SKM-1 (cell line): ENCODE results near the gene ZNF561.
A peak's percentile ranks its signal among the peaks of the same experiment; 100 is the strongest.
"Not testable (repeated sequence)": the region's sequence is repeated elsewhere in the genome, so short reads cannot be mapped to it uniquely, and the experiment has no call there.

Experiments used
- DNase-seq: peaks from one replicate; lab custom pipeline; 2025; ENCODE audit not compliant: unreplicated experiment; lab: John Stamatoyannopoulos, UW

The ZNF561 gene

GRCh38 chr19:9621156-9622037 lies at the start of gene ZNF561:
ZNF561 (minus strand) TSS chr19:9621232; CDS start chr19:9619456, 1,776 bp downstream.
- peak; percentile 71 for DNase-seq

- no peak for DNase-seq
These were observed 47.5 kb upstream of the ZNF561 start for GRCh38 chr19:9668544-9668943.

DNA sequence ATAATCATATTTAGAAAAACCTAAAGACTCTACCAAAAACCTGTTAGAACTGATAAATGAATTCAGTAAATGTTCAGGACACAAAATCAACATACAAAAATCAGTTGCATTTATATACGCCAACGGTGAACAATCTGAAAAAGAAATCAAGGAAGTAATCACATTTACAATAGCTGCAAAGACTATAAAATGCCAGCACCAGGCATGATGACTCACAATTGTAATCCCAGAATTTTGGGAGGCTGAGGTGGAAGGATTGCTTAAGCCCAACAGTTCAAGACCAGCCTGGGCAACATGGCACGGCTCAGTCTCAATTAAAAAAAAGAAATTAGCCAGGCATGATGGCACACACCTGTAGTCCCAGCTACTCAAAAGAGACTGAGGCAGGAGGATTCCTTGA lies 46.9 kb upstream of the ZNF561 start:
- no peak for DNase-seq

DNA sequence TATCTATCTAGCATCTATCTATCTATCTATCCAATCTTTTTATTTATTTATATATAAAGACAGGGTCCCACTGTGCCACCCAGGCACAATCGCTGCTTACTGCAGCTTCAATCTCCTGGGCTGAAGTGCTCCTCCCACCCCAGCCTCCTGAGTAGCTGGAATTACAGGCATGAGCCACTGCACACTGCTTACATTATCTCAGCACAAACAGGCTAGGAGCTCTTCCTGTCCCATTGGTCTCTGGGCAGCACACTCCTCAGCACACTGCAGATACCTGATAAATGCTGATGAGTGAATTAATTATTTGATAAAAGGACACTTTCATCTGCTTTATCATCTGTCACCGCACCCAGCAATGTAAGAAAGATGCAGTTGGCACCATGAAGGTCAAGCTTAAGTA lies 37.7 kb upstream of the ZNF561 start:
- no peak for DNase-seq

- not testable (repeated sequence) for DNase-seq
These were observed 32.1 kb upstream of the ZNF561 start for GRCh38 chr19:9653066-9653555.

DNA sequence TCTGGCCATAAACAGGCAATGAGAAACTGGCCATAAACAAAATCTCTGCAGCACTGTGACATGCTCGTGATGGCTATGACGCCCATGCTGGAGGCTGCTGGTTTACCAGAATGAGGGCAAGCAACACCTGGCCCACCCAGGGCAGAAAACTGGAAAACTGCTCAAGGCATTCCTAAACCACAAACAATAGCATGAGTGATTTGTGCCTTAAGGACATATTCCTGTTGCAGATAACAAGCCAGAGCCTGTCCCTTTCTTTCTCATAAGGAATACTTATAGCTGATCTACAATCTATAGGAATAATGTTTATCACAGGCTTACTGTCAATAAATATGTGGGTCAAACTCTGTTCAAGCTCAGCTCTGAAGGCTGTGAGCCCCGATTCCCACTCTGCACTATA lies 30.4 kb upstream of the ZNF561 start:
- not testable (repeated sequence) for DNase-seq

DNA sequence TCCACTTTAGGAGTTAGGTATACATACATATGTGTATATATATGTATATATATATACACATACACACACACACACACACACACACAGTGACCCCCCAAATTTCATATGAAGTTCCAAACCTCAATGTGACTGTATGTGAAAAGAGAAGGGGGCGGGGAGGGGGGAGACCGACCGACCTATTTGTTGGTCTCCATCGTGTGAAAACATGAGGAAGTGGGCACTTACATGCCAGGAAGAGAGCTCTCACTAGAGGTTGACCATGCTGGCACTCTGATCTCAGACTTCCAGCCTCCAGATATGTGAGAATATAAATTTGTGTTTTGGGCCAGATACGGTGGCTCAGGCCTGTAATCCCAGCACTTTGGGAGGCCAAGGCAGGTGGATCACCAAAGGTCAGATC lies 29.3 kb upstream of the ZNF561 start:
- DNase-seq: no peak

GRCh38 chr19:9645472-9645871 lies 24.4 kb upstream of the ZNF561 start:
- DNase-seq: no peak

DNA sequence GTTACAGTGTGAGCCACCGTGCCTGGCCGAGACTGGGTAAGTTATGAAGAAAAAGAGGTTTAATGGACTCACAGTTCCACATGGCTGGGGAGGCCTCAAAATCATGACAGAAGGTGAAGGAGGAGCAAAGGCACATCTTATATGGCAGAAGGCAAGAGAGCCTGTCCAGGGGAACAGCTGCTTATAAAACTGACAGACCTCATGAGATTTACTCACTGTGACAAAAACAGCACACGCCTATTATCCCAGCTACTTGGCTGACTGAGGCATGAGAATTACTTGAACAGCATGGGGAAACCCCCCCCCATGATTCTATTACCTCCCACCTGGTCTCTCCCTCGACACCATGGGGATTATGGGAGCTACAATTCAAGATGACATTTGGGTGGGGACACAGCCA lies 23.4 kb upstream of the ZNF561 start:
- no peak for DNase-seq

GRCh38 chr19:9641810-9642209 lies 20.8 kb upstream of the ZNF561 start:
- DNase-seq: no peak

DNA sequence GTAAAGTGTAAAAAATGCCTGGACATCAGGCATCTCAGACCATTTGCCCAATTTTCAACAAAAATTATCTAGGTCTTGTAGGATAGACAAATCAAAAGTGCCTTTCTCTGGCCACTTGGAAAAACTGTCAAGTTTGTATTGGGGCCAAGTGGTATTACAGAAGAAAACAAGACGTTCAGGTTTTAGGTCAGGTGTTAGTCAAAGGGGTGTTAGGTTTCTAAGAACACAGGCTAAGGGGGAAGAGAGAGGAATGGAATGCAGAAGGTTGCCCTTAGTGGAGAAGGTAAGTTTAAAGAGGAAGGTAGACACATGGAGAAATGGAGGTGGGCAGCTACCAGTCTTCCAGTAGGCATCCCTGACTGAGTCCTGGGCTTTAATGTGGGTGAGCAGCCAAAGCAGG lies 19.9 kb upstream of the ZNF561 start:
- no peak for DNase-seq

GRCh38 chr19:9636018-9636417 lies 15.0 kb upstream of the ZNF561 start:
- no peak for DNase-seq

DNA sequence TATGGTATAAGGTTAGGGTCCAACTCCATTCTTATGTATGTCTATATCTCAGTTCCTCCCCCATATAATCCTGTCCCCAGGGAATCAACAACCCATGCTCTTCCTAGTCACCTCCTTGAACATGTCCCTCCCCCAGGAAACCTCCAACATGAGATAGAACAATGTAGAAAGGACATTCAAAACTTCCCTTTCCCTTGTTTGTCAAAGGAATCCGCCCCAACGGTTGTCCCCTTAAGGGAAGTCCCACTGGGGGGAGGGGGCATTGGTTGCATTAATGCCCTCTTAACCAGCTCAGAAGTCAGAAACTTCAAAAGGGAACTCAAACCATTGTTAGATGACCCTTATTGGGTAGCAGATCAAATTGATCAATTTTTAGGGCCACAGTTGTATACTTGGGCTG lies 6.8 kb upstream of the ZNF561 start:
- DNase-seq: no peak

- no peak for DNase-seq
These were observed 1.5 kb upstream of the ZNF561 start for GRCh38 chr19:9622531-9622930.

DNA sequence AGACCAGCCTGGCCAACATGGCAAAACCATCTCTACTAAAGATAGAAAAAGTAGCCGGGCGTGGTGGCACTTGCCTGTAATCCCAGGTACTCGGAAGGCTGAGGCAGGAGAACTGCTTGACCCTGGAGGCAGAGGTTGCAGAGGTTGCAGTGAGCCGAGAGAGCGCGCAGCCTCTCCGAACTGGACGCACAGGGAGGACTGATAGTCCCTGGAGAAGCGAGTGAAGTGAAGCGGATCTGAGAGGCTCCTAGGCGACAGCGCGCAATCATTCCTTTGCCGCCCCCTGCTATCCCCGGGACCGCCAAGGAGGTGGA lies 233 bp downstream of the ZNF561 start:
- no peak for DNase-seq

DNA sequence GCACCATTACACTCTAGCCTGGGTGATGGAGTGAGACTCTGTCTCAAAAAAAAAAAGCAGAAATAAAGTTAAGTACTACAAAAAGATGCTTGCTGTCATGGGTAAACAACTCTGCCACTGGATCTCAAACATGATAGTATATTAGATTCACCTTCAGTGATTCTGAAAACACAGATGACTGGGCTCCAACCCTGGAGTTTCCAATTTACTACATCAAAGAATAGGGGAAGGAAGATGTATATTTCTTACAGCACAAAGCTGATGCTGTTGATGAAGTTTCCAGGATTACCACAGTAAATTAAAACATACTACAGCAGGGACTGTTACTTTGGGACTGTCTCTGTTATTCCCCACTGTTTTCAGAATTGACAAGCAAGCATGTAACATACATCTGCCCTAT lies 5.2 kb downstream of the ZNF561 start:
- DNase-seq: no peak

DNA sequence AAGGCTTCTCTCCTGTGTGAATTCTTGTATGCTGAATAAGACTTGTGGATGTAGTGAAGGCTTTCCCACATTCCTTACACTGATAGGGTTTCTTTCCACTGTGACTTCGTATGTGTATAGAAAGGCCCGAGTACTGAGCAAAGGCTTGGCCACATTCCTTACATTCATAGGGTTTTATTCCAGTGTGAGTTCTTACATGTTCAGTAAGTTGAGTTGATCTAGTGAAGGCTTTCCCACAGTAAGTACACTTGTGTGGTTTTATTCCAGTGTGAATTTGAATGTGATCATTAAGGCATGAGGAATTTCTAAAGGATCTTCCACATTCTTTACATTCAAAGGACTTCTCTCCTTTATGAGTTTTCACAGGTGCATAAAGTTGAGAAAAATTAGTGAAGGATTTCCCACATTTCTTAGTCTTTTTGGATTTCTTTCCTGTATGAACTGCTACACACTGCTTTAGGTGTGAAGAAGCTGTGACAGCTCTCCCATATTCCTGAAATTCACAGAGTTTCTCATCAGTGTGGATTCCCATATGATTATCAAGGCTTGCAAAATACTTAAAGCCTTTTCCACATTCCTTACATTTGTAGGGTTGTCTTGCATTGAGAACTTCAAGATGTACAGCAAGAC lies 10.4 kb downstream of the ZNF561 start:
- DNase-seq: no peak

GRCh38 chr19:9608912-9609311 lies 12.1 kb downstream of the ZNF561 start:
- no peak for DNase-seq

- no peak for DNase-seq
These were observed 24.0 kb downstream of the ZNF561 start for GRCh38 chr19:9597027-9597426.

GRCh38 chr19:9586764-9587163 lies 34.3 kb downstream of the ZNF561 start:
- peak; percentile 36 for DNase-seq

GRCh38 chr19:9584073-9584833 lies 36.8 kb downstream of the ZNF561 start, which contains the start of gene ZNF121:
ZNF121 (minus strand) TSS chr19:9584504; CDS start chr19:9568097, 16,407 bp downstream.
- DNase-seq: peak; percentile 78
